GM19397 (cell line): ENCODE data around the gene CARNS1.
"Not testable (repeated sequence)": the region's sequence is repeated elsewhere in the genome, so short reads cannot be mapped to it uniquely, and the experiment has no call there.

Source experiments
- ATAC-seq: cut with Tn5 transposase; IDR thresholded peaks from one replicate; pipeline ENCODE4 v1.9.1; 2021; ENCODE audit warnings: mild to moderate bottlenecking, moderate library complexity; ENCODE audit not compliant: unreplicated experiment

The CARNS1 gene

DNA sequence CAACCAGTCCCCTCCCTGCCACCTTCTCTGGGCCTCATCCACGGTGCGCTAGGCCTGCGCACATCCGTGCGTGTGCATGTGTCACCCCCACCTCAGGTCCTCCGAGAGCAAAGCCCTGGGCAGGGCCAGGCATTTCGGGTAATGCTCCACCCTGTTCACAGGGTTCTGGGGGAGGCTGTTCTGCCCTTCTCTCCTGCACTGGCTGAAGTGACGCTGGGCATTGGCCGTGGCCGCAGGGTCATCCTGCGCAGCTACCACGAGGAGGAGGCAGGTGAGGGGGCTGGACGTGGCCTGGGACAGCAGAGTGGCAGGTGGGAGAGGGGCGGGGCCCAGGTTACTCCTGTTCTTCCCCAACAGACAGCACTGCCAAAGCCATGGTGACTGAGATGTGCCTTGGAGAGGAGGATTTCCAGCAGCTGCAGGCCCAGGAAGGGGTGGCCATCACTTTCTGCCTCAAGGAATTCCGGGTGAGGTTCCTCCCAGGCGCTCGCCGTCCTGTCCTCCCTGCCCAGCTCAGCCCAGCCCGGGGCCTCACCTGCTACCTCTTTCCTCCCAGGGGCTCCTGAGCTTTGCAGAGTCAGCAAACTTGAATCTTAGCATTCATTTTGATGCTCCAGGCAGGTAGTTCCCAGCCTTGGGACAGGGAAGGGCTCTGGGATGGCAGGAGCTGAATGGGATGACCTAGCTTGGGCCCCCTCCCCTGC is 19.8 kb upstream of the CARNS1 start:
- ATAC-seq = no peak

DNA sequence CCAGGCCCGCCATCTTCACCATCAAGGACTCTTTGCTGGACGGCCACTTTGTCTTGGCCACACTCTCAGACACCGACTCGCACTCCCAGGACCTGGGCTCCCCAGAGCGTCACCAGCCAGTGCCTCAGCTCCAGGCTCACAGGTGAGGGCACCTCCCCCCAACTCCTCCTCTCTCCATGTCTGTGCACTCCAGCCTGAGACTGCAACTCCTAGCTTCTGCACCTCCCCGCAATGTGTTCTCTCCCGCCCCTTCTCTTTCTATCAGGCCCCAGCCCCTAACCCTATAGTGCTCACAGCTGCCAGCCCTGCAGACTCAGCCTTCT is 19.3 kb upstream of the CARNS1 start:
- no peak for ATAC-seq

DNA sequence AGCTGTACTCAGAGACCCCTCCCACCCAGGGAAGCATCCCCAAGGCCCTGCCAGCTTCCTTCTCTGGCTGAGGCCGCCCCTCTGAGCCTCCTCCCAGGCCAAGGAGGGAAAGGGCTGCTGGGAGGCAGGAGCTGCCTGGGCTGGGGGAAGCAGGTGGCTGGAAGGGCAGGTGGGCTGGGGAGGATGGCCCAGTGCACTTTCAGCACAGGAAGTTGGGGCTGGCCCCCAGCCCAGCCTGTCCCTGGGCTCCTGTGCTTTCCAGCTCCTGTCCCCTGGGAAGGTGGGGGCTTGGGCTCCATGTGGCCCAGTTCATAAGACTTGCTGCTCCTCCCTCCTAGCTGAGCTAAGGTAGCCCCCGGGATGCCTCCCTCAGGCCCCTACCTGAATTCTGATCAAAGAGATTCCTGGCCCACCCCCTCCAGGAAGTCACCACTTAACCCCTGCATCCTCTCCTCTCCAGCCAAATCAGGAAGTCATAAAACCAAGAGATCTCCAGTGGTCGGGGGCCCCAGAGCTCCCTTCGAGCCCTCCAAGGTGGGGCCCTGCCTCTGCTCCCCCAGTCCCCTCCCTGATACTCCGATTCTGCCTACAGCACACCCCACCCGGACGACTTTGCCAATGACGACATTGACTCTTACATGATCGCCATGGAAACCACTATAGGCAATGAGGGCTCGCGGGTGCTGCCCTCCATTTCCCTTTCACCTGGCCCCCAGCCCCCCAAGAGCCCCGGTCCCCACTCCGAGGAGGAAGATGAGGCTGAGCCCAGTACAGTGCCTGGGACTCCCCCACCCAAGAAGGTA is 18.7 kb upstream of the CARNS1 start:
- ATAC-seq = no peak

DNA sequence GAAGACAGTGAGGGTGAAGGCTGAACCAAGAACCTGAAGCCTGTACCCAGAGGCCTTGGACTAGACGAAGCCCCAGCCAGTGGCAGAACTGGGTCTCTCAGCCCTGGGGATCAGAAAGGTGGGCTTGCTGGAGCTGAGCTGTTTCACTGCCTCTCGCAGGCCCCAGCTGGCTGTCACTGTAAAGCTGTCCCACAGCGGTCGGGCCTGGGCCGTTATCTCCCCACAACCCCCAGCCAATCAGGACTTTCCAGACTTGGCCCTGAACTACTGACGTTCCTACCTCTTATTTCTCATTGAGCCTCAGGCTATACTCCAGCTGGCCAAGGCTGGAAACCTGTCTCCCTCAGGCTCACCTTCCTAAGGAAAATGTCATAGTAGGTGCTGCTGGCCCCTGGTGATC is 17.9 kb upstream of the CARNS1 start:
- no peak for ATAC-seq

DNA sequence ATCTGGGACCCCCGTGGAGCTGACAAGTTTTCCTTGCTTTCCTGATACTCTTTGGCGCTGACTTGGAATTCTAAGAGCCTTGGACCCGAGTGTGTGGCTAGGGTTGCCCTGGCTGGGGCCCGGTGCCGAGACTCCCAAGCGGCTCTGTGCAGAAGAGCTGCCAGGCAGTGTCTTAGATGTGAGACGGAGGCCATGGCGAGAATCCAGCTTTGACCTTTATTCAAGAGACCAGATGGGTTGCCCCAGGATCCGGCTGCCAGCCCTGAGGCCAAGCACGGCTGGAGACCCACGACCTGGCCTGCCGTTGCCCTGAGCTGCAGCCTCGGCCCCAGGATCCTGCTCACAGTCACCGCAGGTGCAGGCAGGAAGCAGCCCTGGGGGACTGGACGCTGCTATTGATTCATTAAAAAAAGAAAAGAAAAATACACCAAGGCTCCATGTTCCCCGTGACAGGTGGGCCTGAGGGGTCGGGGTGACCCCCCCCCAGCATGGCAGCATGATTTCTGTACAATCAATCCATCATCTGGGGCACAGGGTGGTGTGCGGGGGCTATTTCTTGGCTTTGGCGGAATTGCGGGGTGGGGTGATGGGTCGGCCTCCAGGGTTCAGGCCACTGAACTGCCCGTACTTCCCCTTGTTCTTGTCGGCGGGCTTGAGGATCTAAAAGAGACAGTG is 17.4 kb upstream of the CARNS1 start:
- ATAC-seq = no peak

DNA sequence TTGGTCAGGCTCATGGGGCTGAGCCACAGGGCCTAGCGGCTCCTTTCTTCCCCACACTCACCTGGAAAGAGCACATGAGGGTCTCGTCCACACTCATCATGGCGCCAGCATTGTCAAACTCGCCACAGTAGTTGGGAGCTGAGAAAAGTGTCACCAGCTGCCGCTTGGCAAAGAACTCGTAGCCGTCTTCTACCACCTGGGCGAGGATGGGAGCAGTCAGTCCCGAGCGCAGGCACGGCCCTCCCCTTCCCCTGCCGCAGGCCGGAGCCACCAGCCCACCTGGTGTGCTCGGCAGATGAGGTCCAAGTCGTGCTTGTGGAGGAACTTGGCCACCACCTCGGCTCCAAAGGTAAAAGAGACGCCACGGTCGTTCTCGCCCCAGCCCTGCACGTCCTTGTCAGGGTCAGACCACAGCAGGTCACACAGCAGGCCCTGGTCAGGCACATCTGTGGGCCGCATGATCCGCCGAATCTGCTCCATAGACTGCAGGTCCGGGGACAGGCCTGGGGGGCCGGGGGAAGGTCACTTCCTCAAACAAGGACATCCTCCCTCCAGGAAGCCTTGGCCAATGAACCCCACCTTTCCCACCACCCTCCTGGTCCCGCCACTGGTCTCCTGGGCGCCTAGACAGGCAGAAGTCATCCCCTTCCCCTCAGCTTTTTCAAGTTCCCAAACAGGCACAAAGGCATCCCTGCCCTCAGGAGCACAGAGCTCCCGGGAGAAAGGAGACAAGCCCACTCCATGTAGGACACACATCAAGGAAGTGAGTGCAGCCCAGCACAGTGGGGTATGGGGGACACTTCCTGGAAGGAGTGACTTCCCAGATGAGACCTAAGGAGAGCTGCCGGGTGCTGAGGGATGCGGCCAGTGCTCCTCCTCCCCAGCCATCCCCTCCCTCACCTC is 16.6 kb upstream of the CARNS1 start:
- no peak for ATAC-seq

DNA sequence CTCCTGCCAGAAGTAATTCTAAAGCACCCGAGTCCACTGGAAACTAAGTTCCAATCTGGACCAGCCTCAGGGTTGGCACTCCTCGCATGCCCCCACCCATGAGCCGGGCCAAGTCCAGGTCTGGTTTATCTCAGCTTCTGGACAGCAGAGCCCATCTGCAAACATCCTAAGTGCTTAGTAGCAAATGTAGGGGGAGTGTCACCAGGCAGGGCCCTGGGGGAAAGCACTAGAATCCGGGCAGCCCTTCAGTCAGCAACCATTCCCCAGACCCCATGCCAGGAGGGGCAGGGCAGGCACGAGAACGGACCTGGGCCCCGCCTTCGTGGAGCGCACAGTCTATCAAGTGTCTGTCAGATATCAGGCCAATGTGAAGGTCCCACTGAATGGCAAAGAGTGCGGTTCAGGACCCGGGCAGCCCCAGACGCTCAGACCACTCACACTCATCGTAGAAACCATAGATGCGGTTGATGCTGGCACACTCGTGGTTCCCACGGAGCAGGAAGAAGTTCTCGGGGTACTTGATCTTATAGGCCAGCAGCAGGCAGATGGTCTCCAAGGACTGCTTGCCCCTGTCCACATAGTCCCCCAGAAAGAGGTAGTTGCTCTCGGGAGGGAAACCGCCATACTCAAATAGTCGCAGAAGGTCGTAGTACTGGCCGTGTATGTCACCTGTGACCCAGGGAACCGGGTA is 15.1 kb upstream of the CARNS1 start:
- no peak for ATAC-seq

DNA sequence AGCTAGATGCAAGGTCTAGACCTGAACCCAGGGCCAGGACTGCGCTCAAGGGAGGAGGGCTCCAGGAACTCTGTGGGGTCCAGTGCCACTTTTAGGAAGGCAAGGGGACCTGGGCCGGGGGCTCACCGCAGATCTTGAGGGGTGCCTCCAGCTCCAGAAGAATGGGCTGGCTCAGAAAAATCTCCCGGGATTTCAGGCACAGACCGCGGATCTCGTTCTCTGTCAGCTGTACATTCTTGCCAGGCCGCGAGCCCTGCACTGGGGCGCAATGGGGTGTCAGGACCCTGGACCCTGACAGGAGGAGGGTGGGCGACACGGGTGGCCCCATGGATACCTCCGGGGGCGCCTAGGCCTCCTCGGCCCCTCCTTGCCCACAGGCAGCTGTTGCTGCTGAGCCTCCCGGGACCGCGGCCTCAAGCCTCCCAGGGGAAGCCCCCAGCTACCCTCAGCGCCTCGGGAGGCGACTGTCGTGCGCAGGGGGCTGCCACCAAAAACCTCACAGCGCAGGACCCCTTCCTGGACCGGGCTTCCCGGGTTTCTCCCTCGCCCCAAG is 14.5 kb upstream of the CARNS1 start:
- ATAC-seq = no peak

DNA sequence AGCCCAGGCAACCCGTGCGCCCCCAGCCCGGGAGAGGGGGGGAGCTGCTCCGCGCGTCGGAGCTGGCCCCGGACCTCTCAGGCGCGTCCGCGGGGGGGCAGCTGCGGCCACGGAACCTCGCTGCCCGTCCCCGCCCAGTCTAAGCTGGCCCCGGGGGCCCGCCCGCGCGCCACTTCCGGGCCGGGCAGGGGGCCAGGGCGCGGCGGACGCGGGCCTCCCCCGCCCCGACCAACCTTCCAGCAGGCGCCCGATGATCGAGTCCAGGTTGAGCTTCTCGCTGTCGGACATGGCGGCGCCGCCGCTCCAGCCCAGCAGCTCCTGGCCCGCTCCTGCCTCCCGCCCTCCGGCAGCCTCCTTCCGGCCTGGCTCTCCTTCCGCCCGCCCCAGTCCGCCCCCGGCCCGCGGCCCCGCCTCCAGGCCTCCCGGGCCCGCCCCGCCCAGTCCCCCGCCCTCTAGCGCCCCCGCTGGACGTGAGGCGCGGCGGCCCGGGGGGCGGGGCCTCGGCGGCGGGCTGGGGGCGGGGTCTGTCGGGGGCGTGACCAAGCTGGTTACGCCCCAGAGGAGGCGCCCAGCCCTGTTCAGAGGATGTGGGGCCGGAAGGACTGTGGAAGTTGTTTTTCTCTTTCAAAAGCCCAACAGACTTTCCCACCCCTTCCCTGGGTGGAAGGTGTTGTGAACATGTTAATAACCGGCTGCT is 13.8 kb upstream of the CARNS1 start, which contains the start of gene PPP1CA:
TSS of gene PPP1CA (minus strand) at position 364 of the 697 bp plus-strand sequence. CDS start at position 288, 76 bp downstream.
- peak; percentile 69 for ATAC-seq

DNA sequence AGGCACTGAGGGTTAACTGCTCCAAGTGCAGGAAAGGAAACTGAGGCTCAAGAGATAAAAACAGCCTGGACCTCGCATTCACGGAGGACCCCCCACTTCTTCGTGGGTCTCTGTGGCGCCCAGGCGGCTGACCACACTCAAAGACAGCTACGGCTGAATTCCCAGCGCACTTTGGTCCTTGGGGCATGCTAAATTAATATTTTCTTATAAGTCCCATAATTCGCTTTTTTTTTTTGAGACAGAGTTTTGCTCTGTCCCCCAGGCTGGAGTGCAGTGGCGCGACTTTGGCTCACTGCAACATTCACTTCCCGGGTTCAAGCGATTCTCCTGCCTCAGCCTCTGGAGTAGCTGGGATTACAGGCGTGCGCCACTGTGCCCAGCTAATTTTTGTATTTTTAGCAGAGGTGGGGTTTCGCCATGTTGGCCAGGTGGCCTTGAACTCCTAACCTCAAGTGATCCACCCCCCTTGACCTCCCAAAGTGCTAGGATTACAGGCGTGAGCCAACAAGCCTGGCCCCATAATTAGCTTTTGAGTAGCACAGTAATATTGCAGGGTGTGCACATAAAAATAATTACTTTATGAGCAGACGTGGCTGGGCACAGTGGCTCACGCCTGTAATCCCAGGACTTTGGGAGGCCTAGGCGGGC is 13.2 kb upstream of the CARNS1 start:
- ATAC-seq = not testable (repeated sequence)

DNA sequence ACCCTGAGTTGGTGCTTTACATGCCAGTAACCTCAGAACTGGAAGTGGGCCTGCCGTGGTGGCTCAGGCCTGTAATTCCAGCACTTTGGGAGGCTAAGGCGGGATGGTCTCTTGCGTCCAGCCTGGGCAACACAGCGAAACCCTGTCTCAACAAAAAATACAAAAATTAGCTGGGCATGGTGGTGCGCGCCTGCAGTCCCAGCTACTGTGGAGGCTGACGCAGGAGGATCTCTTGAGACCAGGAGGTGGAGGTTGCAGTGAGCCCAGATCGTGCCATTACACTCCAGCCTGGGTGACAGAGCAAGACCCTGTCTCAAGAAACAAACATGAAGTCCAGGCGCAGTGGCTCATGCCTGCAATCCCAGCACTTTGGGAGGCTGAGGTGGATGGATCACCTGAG is 12.4 kb upstream of the CARNS1 start:
- ATAC-seq = not testable (repeated sequence)

DNA sequence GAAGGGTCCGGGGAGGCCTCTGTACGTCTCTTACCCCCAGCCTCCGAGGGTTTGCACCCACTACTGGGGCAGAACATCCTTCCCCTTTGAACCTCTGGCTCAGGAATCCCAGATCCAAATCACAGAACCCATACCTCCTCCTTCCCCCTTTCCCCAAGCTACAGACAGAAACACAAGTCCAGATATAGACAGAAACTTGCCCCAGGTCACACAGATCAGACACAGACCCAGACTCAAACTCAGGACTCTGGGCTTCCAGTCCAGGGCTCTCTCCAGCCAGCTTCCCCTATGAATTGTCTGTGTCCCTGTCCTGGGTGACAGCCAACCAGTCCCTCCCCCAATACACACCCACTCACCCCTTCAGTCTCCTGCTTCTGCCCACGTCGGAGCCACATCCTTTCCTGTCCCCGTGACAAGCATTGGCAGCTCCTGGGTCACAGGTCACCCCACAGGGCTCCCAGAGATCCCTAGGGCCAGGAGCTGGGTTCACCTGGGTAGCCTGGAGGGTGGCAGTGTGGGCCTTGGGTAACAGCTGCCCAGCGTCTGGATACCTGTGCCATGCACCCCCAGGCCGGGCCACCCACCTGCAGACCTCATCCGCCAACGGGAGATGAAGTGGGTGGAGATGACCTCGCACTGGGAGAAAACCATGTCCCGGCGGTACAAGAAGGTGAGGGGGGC is 10.8 kb upstream of the CARNS1 start:
- ATAC-seq = no peak

DNA sequence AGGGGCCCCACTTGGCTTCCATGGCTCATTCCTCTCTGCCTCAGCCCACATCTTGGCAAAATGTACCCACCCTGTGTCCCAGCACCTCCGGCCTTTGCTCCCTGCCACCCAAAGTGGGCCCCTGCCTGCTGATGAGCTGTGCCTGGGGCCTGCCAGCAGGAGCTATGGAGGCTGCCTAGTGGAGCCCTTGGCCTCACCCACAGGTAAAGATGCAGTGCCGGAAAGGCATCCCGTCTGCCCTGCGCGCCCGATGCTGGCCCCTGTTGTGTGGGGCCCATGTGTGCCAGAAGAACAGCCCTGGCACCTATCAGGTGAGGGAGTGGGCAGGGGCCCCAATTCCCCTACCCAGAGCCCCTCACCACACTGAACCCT is 10.3 kb upstream of the CARNS1 start:
- no peak for ATAC-seq

DNA sequence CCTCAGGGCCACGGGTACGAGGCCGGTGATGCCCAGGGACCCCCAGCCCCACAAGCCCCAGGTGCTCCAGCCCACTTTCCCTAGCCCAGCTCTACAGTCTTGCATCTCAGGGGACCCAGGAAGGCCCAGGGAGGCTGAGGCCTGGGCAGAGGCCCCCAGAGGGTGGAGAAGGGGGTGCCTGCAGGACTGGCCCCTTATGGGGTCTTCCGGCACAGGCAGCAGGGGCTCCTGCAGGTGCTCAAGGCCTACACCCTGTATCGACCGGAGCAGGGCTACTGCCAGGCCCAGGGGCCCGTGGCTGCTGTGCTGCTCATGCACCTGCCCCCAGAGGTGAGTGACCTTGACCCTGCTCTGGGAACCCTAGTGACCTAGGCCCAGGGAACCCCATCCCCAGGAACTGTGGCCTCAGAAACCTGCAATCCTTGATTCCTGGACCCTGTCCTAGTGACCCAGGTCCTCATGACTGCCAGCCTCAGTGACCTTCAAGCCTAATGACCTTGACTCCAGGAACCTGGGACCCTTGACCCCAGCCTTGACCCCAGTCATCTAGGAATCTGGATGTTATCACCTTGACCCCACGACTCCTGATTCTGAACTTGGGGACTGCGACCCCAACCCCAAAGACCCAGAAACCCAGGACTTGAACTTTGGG is 9.7 kb upstream of the CARNS1 start:
- ATAC-seq = no peak

DNA sequence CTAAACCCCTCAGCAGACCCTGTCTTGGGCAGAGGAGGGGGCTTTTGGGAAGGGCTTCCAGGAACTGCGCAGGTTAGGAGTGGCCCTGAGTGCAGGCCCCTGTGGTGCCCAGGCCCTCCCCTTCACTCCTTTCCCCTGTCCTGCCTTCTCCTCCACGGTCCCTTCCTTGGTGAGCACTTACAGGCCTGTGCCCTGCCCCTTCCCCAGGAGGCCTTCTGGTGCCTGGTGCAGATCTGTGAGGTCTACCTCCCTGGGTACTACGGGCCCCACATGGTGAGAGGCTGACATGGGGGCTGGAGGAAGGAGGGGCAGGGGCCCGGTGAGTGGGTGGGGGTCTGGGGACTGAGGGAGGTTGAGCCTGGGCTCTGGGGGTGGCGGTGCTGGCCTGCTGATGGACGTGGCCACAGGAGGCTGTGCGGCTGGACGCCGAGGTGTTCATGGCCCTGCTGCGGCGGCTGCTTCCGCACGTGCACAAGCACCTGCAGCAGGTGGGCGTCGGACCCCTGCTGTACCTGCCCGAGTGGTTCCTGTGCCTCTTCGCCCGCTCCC is 9.0 kb upstream of the CARNS1 start:
- no peak for ATAC-seq

DNA sequence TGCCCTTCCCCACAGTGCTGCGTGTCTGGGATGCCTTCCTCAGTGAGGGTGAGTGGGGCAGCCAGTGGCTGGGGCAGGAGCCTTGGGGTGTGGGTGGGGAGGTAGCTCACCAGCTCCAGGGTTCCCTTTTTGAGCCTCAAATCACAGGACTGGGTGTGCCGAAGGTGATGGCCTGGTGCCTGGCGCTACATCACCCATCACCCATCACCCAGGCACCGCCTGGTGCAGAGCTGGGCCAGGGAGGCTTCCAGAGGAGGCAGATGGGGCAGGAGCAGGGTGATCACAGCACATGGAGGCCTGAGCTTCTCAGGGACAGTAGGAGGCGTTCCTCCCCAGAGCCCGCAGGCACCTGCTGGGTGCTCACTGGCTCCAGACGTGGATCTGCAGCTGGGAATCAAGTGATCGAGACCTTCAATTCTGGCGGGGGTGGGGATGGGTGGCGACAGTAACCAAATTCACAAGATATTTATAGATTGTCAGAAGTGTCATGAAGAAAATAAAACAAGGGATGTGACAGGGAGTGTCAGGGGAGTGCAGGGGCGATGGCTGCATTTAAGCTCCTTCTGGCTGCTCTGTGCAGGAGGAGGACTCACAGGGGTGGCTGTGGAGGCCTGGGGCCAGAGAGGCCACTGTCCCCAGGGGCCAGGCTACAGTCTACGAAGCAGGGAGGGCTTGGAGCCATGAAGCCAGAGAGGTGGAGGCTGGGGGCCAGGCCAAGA is 8.3 kb upstream of the CARNS1 start:
- no peak for ATAC-seq

DNA sequence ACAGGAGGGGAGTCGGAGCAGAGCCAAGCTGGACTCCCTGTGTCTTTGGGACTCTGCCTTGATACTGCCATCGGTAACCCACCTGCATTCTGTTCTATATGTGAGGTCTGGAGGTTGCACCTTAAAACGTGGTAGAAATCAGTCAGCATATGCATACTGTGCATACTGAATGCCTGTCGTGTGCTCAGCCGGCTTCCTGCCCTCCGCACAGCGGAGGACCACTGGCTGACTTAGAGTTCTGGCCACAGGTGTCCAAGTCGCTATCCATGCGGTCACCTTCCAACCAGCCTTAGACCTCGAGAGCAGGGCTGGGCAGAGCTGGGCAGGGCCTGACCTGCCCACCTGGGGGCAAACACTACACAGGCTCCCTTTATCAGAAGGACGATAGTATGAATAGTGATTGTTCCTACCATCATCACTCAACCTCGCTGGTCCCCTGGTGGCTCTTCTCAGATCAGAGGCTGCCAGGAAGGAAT is 7.8 kb upstream of the CARNS1 start:
- ATAC-seq = no peak
